T1000 (cell line): ENCODE data around the gene KCNN2.
A peak's percentile ranks its signal among the peaks of the same experiment; 100 is the strongest.

Source experiments
- DNase-seq: peaks from one replicate; lab custom pipeline; 2025; ENCODE audit warnings: mixed read lengths; lab: John Stamatoyannopoulos, UW

KCNN2 gene

DNA sequence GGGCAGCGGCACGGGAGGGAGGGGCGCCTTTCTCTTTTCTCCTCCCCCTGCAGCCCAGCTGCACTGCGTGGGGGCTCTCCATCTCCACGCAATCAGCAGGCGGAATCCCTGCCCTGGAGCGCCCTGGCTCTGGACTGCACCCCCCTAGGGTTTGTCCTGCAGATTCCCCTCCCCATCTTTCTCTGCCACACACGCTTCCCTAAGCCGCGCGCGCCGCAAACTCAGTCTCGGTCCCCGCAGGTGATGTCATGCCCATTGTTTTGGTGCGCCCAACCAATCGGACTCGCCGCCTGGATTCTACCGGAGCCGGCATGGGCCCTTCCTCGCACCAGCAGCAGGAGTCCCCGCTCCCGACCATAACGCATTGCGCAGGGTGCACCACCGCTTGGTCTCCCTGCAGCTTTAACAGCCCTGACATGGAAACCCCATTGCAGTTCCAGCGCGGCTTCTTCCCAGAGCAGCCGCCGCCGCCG lies at the start of gene KCNN2:
KCNN2 (plus strand) TSS at position 347 of the 473 bp plus-strand sequence; CDS start at position 417, 70 bp downstream.
- peak; percentile 69 for DNase-seq

- DNase-seq: no peak
Observed at GRCh38 chr5:114312658-114313057, 49.2 kb upstream of the KCNN2 start.

DNA sequence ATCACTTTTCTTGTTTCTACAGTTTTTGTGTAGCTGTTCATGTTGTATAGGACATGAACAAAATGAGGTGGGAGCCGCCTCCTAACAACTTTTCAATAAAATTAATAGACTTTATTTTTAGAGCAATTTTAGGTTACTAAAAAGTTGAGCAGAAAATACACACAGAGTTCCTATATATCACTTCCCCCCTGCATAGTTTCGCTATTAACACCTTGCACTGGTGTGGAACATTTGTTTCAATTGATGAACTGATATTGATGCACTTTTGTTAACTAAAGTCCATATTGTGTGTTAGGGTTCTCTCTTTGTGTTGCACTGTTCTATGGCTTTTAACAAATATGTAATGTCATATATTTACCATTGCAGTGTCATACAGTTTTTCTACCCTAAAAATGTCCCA lies 47.8 kb upstream of the KCNN2 start:
- DNase-seq: no peak

- DNase-seq: no peak
Observed at GRCh38 chr5:114316167-114316566, 45.7 kb upstream of the KCNN2 start.

DNA sequence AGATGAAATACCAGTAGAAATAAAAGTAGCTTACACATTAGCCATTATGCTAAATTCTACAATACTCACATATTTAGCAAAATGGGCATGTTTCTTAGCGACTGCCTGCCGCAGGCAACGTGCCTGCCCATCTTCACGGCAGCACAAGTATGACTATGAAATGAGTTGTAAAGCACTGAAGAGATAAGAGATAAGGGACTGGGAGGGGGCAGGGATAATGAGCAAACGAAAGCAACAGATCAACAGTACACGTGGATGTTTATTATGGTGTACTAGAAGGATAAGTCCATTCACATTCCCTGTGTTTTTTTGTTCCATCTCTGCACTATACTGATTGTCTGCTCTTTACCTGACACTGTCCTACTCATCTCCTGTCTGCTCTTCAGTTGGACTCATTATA lies 44.1 kb upstream of the KCNN2 start:
- DNase-seq: no peak

GRCh38 chr5:114319236-114319635 lies 42.6 kb upstream of the KCNN2 start:
- no peak for DNase-seq

GRCh38 chr5:114319821-114320220 lies 42.0 kb upstream of the KCNN2 start:
- DNase-seq: no peak

DNA sequence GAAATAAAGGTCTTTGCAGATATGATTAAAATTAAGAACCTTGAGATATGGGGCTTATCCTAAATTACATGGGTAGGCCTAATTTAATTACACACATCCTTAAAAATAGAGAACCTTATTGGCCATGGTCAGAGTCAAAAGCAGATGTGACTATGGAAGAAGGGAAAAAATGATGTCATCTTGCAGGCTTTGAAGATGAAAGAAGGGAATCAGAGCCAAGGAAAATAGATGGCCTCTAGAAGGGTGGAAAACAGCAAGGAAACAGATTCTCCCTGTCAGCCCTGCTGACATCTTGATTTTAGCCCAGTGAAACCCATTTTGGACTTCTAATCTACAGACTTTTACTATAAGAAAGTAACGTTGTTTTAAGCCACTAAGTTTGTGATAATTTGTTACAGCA lies 37.6 kb upstream of the KCNN2 start:
- no peak for DNase-seq

DNA sequence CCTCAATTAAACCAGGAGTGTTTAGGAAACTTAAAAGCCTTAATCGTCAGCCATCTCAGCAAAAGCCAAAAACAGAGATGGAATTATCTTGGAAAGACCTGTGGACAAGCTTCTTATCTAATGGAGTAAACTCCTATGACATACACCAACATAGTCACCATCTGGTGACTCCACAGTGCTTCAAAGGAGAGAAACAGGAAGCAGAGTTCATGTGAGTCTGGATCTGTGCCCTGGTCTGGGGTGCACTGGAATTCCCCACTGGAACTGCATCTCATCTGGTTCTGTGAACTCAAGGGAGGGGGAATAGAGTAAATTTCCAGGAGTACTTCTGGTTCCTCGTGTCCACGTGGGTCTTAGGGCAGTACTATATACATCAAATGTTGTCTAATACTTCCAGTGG lies 36.3 kb upstream of the KCNN2 start:
- no peak for DNase-seq

DNA sequence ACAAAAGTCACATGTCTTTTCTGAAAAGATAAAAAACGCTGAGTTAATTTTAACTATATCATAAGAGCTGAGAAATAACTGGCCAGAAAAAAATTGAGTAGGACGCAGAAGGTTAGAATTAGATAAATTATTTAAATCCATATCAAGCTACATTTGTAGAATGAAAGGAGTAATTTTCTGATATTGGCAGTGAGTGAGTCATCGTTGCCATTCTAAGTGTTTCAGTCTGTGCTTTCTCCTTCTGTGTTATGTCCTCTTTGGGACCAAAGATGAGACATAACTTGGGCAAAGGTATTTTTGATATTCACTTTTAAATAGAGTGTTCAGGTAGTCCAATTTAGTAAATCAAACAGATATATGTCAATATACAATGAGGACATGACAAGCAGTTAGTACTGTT lies 34.4 kb upstream of the KCNN2 start:
- DNase-seq: no peak

GRCh38 chr5:114327987-114328386 lies 33.9 kb upstream of the KCNN2 start:
- no peak for DNase-seq

DNA sequence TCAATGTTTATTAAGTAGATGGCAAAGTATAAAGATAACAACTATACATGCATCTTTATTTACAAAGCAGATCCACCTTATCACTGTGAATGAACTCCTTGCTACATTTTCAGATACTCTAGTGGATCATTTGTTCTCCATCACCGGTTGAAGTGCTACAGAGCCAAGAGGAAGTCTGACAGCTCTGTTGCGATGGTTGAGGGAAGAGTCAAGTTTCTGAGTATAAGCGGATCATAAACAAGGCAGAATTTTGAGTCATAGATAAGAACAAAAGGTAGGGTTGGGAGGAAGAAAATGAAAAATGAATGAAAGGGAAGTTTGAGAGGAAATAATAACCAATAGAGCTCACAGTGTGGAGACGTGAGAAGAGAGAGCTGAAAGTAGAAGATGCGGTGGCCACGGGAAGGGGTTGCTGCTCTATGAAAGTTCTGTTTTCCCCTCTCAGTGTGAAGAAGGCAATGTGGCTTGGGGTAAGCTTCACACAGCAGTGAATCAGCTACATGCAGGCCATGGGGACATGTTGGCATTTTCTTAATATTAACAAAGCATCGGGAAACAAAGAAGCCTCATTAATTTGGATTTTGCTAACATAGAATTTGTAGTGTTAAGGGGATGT lies 30.8 kb upstream of the KCNN2 start:
- no peak for DNase-seq

GRCh38 chr5:114332493-114332892 lies 29.4 kb upstream of the KCNN2 start:
- no peak for DNase-seq

DNA sequence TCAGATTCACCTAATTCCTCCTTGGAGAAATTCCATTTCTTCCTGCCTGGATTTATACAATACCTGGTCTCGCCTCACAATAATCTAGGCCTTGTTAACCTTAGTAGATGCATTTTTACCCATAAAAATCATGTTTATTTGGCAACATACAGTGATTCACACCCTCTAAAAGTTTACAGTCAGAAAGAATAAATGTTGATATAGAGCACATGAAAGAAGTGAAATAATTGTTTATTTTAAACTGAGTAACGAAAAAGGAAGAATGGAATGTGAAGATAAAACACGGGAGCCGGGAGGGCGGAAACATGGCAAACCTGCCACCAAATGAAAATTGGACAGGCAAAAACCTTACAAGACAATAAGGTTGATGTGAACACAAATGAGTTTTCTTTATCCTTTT lies 28.9 kb upstream of the KCNN2 start:
- DNase-seq: no peak

DNA sequence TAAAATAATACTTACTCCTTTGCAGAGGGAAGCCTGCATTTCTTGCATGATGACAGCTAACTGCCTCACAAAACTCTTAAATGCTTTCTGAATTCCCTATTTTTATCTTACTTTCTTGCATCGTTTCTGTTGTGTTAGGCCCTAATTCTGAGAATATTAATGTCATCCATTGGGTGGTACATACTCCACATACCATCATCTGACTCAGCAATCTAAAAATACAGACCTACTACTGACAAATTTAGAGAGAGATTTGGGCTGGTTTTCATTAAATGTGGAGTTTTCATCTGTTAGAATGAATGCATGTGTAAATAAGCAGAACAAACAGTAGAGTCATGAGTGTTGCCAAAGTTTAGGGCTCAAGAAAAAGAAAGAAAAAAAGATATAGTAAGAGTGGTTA lies 26.5 kb upstream of the KCNN2 start:
- no peak for DNase-seq

GRCh38 chr5:114339108-114339507 lies 22.8 kb upstream of the KCNN2 start:
- DNase-seq: no peak

GRCh38 chr5:114346181-114346580 lies 15.7 kb upstream of the KCNN2 start:
- no peak for DNase-seq

GRCh38 chr5:114355086-114355830 lies 6.6 kb upstream of the KCNN2 start:
- no peak for DNase-seq

DNA sequence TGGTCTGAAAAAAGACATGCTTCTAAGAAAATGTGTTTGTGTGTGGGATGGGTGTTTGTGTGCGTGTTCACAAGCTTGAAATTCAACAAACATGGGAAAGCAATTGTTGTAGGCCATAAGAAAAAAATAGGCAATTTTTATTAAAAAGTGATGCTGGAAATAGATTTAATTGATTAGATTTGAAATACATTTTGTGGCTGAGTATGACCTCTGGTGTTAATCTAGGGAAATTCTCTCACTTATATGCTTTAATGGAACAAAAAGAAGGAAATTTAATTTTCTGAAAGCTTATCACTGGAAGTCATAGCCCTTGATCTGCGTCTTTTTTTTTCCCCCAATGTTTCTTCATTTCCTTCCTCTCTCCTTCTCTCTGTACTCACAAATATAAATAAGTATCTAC lies 3.5 kb upstream of the KCNN2 start:
- DNase-seq: no peak

- no peak for DNase-seq
Observed at GRCh38 chr5:114360357-114360756, 1.5 kb upstream of the KCNN2 start.

DNA sequence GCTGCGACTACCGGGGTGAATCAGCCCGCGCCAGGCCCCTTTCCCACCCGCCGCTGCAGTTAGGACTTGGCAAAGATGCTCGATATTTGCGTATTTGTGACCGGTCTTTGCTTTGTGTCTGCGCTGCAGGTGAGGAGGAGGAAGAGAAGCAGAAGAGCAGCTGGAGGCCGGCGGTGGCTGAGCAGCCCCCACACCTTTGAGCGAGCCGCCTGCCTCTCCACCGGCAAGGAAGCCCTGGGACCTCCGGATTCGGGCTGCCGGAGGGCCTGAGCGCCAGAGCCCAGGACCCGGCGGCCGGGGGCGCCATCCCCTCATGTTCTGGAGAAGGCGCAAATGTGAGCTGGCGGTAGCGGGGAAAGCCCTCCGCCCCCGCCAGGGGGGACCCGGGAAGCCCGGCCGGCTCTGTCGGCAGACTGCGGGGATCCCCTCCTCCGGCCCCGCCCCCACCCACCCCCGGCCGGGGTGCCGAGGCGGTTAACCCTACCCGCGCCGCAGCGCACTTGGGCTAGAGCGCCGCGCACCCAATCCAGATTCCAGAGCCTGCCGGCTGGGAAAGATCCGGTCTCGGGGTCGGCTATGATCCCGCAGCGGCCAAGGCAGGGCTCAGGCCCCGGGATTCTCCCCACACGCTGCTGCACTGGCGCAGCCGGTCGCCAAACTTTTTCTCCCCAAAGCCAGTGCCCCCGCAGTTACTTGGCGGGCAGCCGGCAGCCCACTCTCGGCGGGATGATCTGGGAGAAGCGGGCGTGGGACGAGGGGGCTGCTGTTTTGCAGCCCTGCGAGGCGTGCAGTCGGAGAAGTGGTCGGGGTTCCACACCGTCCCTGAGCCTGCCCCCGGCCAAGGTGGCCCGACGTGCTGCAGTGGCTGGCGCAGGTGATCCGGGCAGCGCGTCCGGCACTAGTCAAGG lies 800 bp upstream of the KCNN2 start:
- DNase-seq: no peak

DNA sequence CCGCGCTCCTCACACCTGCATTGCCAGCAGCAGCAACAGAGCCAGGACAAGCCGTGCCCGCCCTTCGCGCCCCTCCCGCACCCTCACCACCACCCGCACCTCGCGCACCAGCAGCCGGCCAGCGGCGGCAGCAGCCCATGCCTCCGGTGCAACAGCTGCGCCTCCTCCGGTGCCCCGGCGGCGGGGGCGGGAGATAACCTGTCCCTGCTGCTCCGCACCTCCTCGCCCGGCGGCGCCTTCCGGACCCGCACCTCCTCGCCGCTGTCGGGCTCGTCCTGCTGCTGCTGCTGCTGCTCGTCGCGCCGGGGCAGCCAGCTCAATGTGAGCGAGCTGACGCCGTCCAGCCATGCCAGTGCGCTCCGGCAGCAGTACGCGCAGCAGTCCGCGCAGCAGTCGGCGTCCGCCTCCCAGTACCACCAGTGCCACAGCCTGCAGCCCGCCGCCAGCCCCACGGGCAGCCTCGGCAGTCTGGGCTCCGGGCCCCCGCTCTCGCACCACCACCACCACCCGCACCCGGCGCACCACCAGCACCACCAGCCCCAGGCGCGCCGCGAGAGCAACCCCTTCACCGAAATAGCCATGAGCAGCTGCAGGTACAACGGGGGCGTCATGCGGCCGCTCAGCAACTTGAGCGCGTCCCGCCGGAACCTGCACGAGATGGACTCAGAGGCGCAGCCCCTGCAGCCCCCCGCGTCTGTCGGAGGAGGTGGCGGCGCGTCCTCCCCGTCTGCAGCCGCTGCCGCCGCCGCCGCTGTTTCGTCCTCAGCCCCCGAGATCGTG lies 517 bp downstream of the KCNN2 start:
- DNase-seq: no peak
